ENCODE results near the gene LRFN5.

DNA sequence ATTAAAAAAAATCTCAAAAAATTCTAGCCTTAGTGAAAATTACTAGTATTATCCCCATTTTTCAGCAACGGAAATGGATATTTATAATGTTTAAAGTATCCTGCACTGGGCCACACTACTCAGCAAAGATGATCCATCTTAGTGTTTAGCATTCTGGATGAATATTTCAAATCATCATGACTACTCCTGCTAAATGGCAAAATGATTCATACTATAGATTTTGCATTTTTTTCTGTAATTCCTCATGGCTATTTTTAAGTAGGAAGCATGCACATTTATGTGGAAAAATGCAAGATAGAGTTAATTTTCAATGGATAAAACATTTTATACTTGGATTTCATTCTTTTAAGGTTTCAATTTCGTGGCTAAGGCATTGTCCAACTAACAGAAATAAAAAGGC, 59.6 kb downstream of the LRFN5 start:
- TF ChIP-seq POLR2AphosphoS5 (IDR thresholded peaks at IDR 0.05) = no peak
- TF ChIP-seq CTCF (IDR thresholded peaks at IDR 0.05) = no peak
- TF ChIP-seq POLR2A (IDR thresholded peaks at IDR 0.05) = no peak
